Endometrial microvascular endothelial cells (primary cell): ENCODE data around the gene GCK. TPM values are rescaled to one million over a fixed set of nuclear protein-coding genes. Genes with fewer than 3 reads are reported as not detected.
"Not testable (repeated sequence)": the region's sequence is repeated elsewhere in the genome, so short reads cannot be mapped to it uniquely, and the experiment has no call there.

Experiments
- in situ Hi-C: cut with HindIII; loops from 2 replicates; pipeline ENCODE4 v1.10.0; 2017; ENCODE audit warnings: low sequenced_read_pairs, low pct_unique_long_range_greater_than_20kb; ENCODE audit errors: inconsistent ontology term
- total RNA-seq: library from RNA; depleted of rRNA; stranded (reverse); fragments of >200 nt; gene quantifications from one replicate; pipeline ENCODE4 v1.2.3, GENCODE V29; 2015; ENCODE audit errors: inconsistent ontology term

GCK gene
- total RNA-seq, 1 donor from 2014 or later = 0.28 TPM

DNA sequence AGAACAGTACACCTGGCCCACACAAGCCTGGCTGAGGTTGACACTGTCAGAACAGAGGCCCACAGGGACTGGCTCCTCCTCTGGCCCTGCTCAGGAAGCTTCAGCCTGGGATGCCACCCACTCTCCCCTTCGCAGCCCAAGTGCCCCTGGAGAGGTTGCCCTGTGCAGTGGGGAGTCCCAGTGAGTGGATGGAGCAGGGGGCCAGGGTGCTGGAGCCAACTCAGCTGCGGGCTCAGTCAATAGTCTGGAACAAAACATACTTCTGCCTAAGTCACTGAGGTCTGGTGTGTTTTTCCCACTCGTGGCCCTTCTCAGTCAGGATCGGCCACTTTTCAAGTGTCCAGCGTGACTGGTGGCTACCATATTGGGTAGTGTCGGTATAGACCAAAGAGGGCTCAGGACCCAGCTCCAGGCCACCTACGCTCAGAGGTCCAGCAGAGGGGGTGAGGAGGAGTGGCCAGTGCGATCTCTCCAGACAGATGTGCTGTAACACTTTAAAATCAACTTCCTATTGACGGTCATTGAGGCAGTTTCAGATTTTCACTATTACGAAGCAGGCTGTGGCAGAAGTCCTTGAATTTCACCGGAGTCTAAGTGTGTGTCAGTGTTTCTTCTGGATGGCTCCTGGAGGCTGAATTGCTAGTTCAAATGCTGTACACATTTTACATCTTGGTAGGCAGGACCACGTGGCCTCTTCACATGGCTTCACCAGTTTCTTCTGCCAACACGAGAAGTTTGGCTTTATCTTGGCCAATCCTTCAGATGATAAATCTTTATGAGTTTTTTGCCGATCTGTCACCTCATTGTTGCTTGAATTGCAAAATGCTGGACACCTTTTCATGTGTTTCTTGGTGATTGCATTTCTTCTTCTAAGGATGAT is 994 bp upstream of the GCK start:
- in situ Hi-C loops = no loop called here

DNA sequence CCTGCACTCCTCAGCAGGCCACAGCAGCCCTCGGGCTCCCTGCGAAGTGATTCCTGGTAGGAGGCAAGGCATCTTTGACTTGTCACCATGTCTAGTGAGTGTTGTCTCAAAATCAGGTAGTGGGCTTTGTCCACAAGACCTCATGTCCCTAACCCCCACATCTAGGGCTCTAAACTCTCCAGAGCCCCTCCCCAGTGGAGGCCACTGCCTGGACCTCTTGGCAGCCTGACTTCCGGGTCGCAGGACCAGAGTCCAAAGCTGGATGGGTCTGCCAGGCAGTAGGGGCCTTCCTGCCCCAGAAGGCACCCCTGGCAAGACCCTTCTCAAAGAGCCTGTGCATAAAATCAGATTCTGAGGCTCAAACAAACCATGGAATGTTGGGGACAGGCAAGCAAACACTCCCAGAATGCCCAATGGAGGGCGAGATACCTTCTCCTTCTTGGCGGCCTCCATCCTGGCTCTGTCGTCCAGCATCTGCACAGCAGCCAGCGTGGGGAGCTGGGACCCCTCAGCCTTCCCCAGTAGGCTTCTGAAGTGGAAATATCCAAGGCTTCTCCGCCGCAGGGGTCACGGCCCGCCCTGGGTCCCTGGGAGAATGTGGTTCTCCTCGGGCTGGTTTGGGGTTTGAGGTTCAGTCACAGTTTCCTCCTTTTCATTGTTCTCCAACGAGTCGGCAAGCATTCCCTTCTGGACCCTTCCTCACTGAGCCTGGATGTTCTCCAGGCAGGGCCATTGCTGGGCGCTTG is 586 bp downstream of the GCK start:
- in situ Hi-C loops = no loop called here

DNA sequence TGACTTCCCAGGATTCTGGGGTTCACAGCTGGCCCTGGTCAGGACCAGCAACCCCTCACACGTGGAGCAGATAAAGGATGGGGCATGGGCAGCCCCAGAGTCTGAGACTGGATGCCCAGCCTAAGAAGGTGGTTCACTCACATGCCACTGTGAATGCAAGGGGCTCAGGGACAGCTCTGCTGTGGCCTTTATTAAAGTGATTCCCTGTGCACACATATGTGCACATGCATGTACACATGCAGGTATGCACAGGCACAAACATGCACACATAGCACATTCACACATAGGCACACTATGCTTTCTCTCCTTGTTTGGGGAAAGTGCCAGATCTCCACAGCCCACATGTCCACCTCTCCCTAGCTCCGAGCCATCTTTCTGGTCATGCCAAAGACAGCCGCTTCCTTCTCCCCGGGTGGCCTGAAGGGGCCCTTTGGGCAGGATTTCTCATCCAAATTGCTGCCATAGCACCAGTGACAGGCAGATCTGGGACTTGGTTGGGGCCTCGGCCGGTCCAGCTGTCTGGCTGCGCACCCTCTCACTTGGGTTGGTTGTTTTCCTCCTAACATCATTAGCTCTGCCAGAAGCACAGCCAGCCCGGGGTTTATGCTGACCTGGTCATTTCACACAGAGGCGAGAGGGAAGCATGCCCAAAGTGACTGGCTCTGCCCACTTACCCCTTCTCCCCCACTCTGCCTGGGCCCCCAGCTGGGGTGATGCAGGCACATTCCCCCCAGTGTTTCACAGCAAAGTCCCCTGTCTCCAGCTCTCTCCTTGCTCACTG is 1.4 kb downstream of the GCK start:
- in situ Hi-C loops = no loop called here

DNA sequence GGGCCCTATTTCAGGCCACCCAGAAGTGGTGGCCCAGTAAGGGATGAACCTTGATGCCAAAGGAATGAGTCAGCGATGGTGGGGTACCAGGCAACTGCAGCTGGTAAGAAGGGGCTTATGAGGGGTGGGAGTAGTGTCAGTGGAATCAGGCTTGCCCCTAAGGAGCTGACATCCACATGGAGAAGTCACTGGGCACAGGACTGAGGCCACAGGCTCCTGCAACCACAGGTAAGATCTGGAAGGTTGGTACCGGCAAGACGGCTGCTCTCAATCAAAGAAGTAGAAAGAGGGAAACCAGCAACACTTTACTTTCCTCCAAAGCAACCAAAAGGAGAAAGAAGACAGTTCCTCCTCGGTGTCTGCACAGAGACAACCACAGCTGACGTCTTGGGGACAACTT is 2.5 kb downstream of the GCK start:
- in situ Hi-C loops = no loop called here

DNA sequence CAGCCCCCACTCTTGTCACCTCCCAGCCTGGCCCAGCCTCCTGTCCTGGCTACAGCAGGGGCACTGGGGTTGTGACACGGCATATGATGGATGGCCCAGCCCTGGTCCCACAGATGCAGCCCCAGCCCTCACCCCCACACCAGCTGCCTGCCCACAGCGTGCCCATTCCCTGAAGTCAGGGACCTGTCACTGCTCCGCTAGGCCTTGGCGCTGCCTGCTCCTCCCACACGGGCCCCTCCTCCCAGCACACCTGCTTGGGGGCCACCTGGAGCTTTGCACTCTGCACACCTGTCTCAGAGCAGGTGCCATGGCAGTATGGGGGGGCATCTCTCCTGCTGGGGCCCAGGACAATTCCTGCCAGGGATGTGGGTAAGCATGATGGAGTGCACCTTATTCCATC is 3.5 kb downstream of the GCK start:
- in situ Hi-C loops = no loop called here

DNA sequence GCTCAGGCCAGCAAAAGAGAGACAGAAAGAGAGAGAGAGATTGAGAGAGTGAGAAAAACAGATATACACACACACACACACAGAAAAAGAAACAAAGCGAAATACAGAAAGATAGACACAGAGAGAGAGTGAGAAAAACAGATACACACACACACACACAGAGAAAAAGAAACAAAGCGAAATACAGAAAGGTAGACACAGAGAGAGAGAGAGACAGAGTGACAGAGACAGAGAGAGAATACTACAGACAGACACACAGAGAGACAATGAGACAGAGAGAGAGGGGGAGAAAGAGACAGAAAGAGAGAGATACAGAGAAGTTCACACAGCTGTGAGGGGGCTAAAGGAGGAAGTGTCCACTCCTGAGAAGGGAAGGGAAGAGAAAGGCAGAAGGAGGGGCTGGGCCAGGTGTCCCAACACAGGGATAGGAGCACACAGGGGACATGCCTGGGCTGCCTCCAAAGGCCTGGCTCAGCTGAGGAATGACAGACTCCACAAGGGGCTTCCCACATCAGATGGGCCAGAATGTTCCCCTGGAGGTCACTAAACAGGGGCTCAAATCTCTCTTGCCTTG is 4.3 kb downstream of the GCK start:
- in situ Hi-C loops = no loop called here

DNA sequence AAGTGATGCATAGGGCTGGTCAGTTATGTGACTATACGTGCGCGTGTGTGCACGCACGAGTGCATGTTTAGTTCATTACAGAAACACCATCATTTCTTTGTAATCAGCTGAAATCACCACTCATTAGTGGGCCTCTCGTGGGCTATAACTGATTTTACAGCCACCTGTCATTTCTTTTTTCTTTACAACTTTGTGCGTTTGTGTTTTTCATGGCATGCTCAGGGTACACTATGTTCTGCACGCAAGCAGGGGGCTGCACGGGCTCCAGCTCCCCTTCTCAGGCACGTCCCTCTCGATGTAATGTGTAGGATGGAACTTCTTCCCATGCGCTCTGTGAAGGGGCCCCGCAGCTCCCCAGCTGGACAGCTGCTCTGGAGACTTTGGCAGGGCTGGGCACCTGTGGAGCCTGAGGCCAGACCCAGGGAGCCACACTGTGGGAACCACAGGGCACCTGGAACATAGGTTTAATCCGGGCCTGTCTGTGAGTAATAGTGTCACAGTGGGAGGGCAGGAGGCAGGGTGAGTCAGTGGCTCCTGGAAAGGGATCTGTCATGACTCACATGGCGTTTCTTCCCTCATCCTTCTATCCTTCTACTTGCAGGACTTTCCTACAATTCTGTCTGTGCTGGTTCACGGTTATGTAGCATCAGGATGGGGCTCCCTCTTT is 4.9 kb downstream of the GCK start:
- in situ Hi-C loops = no loop called here

DNA sequence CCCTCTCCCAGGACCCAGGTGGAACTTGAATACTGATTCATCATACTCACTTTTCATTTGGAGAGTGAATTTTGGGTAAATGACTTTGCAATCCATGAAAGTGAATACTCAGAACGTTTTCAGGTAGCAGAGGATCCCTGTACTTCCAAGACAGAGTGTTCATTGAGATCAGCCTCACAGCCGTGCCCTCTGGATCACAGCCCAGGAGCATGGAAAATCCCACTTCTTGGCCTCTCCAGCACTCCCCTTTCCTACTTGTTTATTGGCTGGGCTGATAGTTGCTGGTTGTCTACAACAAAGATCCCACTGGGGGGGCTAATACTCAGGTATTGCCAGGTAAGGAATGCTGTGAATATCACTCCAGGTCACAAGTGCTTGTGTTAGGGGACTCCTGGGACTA is 5.9 kb downstream of the GCK start:
- in situ Hi-C loops = no loop called here

DNA sequence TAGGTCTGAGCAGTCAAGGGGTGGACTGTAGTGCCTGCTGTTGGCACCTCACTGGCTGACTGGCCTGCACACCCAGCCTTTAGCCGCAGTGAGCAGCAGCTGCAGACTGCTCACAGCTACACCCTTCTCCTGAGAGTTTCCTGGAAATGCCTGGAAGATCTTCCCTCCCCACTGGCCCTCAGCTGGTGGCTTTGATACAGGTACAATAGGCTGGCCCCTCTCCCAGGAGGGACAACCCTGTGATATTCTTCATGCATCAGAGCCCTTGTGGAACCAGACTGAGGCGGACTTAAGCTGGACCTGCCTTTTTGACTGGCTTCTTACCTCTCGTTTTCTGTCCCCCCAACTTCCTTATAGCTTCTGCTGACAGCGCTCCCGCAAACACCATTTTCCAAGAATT is 6.4 kb downstream of the GCK start:
- in situ Hi-C loops = no loop called here

DNA sequence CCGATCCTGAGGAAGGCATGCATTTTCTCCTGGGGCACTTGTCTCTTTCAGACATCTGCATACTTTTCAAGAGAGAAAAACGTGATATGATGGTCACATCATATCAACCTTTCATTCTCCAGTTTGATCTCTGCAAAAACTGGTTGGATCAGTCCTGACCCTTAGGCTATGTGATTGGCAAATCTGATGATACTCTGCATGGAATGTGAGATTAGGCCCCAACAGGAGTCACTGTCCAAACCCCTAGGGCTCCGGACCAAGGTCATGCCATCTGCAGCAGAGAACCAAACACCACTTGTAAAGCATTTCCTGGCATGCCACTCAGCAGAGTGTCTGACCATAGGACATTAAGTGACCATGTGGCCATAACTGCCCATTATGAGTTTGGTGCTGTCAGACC is 8.6 kb downstream of the GCK start:
- in situ Hi-C loops = no loop called here

DNA sequence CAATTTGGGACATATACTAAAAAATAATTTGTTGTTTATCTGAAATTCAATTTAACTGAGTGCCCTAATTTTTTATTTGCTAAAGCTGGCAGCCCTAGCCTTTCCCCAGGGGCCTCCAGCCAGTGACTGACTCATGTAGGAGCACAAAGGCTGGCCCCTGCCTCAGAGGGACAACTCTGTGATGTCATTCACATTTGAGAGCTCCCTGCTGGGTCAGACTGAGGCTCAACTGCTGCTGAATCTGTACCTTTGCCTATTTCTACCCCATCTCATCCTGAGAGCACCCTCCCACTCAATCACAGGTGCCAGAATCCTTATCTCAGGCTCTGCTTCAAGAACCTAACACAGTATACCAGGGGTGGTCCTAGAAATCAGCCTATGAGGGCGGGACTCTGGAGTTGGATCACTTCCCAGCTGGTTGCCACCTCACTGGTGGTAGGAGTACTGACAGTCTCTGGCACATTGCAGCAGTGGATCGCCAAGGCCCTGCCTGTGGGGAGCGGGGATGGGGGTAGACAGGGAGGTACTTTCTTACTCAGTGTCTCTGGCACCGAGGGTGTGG is 11.6 kb downstream of the GCK start:
- in situ Hi-C loops = no loop called here

DNA sequence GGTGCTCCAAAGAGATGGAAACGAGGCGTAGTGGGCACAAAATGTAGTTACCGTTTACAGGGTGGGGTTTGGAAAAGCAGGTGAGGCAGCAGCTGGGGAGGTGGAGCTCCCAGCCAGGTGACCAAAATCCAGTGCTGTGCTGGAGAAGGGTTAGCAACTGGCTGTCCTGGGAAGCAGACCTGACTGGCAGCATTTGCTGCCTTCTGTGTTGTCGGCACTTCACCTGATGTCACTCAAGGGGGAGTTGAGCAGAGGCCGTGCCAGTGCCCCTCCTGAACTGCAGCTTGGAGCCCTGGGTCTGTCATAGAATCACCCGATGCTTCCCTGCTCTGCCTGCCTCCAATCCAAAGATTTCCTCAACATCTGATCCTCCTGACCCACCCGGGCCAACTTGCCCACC is 12.8 kb downstream of the GCK start:
- in situ Hi-C loops = no loop called here

DNA sequence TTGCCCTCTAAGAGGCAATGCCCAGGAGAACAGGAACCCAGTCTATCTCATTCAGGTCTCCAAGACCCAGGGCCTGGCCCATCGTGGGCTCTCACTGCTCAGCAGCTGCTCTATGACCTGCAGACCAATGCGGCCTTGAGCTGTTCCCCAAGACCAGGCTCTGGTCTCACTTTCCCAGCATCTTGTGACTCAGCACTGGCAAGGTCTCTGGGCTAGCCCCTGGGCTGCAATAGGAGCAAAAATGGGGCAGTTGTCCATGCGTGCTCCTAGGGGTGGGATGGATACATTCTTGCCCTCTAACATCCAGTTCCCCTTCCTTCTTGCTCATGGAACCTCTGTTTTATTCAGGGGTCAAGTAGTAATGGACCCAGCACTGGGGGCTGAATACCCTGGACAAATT is 13.5 kb downstream of the GCK start:
- in situ Hi-C loops = no loop called here

DNA sequence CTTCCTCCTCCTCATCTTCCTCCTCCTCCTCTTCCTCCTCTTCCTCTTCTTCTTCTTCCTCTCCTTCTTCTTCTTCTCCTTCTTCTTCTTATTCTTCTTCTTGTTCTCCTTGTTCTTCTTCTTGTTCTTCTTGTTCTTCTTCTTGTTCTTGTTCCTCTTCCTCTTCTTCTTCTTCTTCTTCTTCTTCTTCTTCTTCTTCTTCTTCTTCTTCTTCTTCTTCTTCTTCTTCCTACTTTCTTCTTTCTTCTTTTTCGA is 14.6 kb downstream of the GCK start:
- in situ Hi-C loops = not testable (repeated sequence)

DNA sequence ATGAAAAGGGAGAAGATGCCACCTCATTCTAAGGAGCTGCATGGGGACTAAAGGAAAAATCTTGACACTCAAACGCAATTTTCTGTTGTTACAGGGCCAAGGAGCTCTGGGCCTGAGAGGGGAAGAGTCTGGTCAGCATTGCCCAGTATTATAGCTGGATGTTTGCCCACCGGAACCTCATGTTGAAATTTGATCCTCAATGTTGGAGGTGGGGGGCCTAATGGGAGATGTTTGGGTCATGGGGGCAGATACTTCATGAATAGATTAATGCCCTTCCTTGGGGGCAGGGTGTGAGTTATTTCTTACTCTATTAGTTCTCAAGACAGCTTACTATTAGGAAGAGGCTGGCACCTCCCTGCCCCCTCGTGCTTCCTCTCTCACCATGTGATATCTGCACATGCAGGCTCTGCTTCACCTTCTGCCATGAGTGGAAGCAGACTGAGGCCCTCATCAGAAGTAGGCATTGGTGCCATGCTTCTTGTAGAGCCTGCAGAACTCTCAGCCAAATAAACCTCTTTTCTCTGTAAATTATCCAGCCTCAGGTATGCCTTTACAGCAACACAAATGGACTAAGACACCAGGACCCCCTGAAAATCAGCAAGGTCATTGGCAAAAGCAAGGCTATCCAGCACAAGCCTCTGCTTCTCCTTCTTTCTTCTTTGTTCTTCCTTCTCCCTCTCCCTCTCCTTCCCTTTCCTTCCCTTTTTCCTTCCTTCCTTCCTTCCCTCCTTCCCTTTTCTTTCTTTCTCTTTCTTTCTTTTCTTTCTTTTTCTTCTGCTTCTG is 15.1 kb downstream of the GCK start:
- in situ Hi-C loops = no loop called here

DNA sequence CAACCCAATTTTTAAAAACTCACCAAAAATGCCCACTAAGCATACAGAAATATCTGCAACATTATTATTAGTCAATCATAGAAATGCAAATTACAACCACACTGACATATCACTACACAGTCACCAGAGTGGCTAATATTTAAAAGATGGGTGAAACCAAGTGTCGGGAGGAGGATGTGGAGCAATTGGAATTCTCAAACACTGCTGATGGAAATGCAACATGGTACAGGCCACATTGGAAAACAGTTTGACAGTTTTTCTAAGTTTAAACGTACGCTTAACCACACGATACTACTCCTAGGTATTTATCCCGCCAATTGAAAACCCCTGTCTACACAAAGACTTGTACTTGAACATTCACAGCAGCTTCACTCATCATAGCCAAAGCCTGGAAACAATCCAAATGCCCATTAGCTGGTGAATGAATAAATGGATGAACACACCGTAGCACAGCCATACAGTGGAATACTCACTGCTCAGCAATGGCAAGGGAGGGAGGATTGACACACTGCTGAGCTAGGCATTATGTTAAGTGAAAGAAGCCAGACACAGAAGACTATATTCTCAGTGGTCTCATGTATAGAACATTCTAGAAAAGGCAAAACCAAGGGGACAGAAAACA is 16.3 kb downstream of the GCK start:
- in situ Hi-C loops = no loop called here

DNA sequence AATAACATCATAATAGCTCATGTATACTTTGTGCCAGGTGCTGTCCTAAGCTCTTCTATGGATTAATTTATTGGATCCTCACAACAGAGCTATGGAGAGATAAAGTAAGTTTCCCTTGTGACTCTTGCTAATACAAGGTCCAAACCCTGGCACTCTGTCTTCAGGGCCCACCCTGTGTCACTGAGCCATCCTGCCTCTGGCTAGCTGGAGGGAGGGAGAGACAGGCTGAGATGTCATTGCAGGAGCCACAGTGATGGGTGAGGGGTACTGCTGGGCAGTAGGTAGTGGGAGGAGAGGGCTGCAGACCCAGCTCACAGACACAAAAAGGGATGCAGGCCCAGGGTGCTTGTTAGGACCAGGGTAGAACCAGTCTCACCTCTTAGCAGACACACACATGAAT is 16.9 kb downstream of the GCK start:
- in situ Hi-C loops = no loop called here

DNA sequence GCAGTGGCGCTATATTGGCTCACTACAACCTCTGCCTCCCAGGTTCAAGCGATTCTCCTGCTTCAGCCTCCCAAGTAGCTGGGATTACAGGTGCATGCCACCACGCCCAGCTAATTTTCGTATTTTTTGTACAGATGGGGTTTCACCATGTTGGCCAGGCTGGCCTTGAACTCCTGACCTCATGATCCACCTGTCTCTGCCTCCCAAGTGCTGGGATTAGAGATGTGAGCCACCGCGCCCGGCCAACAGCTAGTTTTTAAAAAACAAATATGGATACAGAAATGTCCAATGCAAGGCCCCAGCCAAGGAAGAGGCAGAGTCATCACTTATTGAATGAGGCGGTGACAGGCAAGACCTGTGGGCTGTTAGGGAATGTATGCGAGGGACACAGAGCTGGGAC is 17.3 kb downstream of the GCK start:
- in situ Hi-C loops = not testable (repeated sequence)
